ENCODE measurements around the gene RAB13. TPM values are rescaled to one million over a fixed set of nuclear protein-coding genes. Genes with fewer than 3 reads are reported as not detected.

RAB13 gene
- total and polyA plus RNA-seq, 2 of the 13 experiments (the other 11 are each of a cell fraction or from before 2014, with no cell fraction given), result 15.9 to 24.7 TPM

- TF ChIP-seq FOXK1 (CRISPR knock-in tag; IDR thresholded peaks at IDR 0.05; ENCODE audit: borderline replicate concordance, low read depth) (no peak), CBX2 (IDR thresholded peaks at IDR 0.05; ENCODE audit: low read depth, low read length) (no peak), CBX2 (CRISPR knock-in tag; IDR thresholded peaks at IDR 0.05; ENCODE audit: low read depth) (no peak), ZNF629 (CRISPR knock-in tag; conservative IDR thresholded peaks at IDR 0.05) (no peak), ZNF83 (CRISPR knock-in tag; IDR thresholded peaks at IDR 0.05; ENCODE audit: borderline replicate concordance) (no peak), KMT2B (CRISPR knock-in tag; IDR thresholded peaks at IDR 0.05) (no peak; the same call in 1 of the 2 replicates), ETV5 (CRISPR knock-in tag; IDR thresholded peaks at IDR 0.05; ENCODE audit: borderline replicate concordance) (no peak), MATR3 (CRISPR knock-in tag; IDR thresholded peaks at IDR 0.05) (no peak), ZNF484 (CRISPR knock-in tag; IDR thresholded peaks at IDR 0.05; ENCODE audit: borderline replicate concordance, low read depth) (no peak), JDP2 (CRISPR knock-in tag; IDR thresholded peaks at IDR 0.05; ENCODE audit: borderline replicate concordance) (no peak), ARNT2 (CRISPR knock-in tag; IDR thresholded peaks at IDR 0.05; ENCODE audit: low read depth) (no peak), CTCF (CRISPR knock-in tag; IDR thresholded peaks at IDR 0.05) (peak; percentile 33), MIXL1 (CRISPR knock-in tag; IDR thresholded peaks at IDR 0.05) (no peak), MIER3 (CRISPR knock-in tag; IDR thresholded peaks at IDR 0.05; ENCODE audit: borderline replicate concordance) (no peak), CBFB (CRISPR knock-in tag; IDR thresholded peaks at IDR 0.05) (no peak), MIER2 (CRISPR knock-in tag; IDR thresholded peaks at IDR 0.05) (no peak), BHLHE40 (IDR thresholded peaks at IDR 0.05; ENCODE audit: low read length) (0 out of 2 replicates have a peak, but pooled peaks have one; percentile 7), TBL1XR1 (IDR thresholded peaks at IDR 0.05; ENCODE audit: borderline replicate concordance, low read length, partially characterized antibody) (no peak), ZNF407 (CRISPR knock-in tag; IDR thresholded peaks at IDR 0.05; ENCODE audit: not compliant biosample characterization) (no peak), PPARG (CRISPR knock-in tag; conservative IDR thresholded peaks at IDR 0.05) (no peak), MTA3 (CRISPR knock-in tag; IDR thresholded peaks at IDR 0.05) (no peak), ZNF354B (CRISPR knock-in tag; IDR thresholded peaks at IDR 0.05) (no peak)
These were observed 23.8 kb downstream of the RAB13 start (continued) for GRCh38 chr1:153962088-153963029.
